ENCODE data around the gene PRKCQ.

Gene PRKCQ

DNA sequence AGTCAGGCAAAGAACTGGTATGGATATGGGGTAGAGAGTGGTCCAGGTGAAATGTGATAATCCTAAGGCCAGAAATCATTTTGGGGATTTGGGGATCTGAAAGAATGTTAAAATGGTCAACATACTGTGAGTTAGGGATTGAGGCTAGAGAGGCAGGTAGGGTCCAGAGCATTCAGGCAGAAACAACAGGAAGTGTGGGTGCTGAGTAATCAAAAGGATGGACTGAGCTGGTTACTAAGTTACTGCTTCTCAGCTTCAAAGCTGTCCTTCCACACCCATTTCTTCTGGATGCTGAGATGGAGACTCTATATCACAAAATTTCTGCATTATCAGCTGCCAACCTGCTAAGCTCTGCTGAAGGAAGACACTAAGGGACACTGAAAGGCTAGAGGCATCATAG lies 30.6 kb upstream of the PRKCQ start:
- no peaks in the 10 kb centered on the region for H3K27me3 ChIP-seq (ENCODE audit: control insufficient read depth in 1 of 2, insufficient read depth in 2 of 2, low read length in 2 of 2)
- H3K27ac ChIP-seq (ENCODE audit: low read depth, low read length), result no peak overlapping the region
- H3K4me1 ChIP-seq (ENCODE audit: control insufficient read depth in 1 of 2, insufficient read depth in 2 of 2, low read length in 2 of 2), result no peaks in the 10 kb centered on the region
- peaks cover 0 to 2% of the 10 kb centered on the region in 2 donors for H3K9me3 ChIP-seq (ENCODE audit: control insufficient read depth in 1 of 2, low read length in 2 of 2)
- H3K9ac ChIP-seq (ENCODE audit: low read depth in 1 of 2, low read length in 2 of 2), result no peak overlapping the region
- H3K36me3 ChIP-seq (ENCODE audit: control insufficient read depth in 1 of 2, insufficient read depth in 2 of 2, low read length in 2 of 2), result no peaks in the 10 kb centered on the region
- no peak overlapping the region for H3K4me3 ChIP-seq (ENCODE audit: low read depth in 1 of 2, low read length in 2 of 2)

DNA sequence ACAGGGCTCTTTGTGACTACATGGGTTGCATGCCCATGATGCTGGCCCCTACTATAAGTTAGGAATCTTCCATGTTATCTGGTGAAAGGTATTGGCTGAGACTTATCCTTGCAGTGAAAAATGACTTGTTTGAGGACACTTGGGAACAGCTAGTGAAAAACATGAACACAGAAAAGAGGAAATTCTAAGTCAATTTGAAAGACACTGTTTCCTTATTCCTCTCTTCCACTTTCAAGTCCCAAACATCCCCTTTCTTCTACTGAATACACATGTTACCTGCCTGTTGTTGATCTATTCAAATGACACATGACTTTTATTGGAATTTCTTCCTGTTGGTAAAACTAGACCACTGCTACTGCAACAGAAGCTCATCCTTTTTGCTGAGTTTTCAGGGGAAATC lies 29.5 kb upstream of the PRKCQ start:
- Histone ChIP-seq H3K9ac (ENCODE audit: low read depth in 1 of 2, low read length in 2 of 2) (no peak overlapping the region), H3K4me1 (ENCODE audit: control insufficient read depth in 1 of 2, insufficient read depth in 2 of 2, low read length in 2 of 2) (no peaks in the 10 kb centered on the region), H3K4me3 (ENCODE audit: low read depth in 1 of 2, low read length in 2 of 2) (no peak overlapping the region), H3K27ac (ENCODE audit: low read depth, low read length) (no peak overlapping the region), H3K27me3 (ENCODE audit: control insufficient read depth in 1 of 2, insufficient read depth in 2 of 2, low read length in 2 of 2) (no peaks in the 10 kb centered on the region), H3K9me3 (ENCODE audit: control insufficient read depth in 1 of 2, low read length in 2 of 2) (peaks cover 0 to 2% of the 10 kb centered on the region in 2 donors), H3K36me3 (ENCODE audit: control insufficient read depth in 1 of 2, insufficient read depth in 2 of 2, low read length in 2 of 2) (no peaks in the 10 kb centered on the region)

DNA sequence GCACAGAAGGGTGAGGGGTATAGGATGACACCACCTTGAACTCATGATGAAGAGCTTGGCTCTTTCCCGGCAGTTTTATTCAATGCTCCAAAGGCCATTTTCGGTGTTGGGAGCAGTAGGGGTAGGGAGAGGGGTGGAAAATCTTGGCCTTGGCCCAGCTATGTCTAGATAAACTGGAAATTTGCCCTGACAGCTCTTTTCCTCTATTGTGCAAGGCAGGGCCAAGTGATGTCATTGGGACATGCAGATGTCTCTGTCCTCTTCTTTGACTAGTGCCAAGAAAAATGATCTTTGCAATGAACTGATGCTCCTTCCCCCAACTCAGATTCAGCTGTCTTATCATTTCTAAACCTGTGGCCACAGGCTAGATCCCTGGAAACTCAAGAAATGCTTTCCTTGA lies 27.7 kb upstream of the PRKCQ start:
- no peak overlapping the region for H3K9ac ChIP-seq (ENCODE audit: low read depth in 1 of 2, low read length in 2 of 2)
- no peaks in the 10 kb centered on the region for H3K9me3 ChIP-seq (ENCODE audit: control insufficient read depth in 1 of 2, low read length in 2 of 2)
- H3K4me3 ChIP-seq (ENCODE audit: low read depth in 1 of 2, low read length in 2 of 2), result no peak overlapping the region
- H3K4me1 ChIP-seq (ENCODE audit: control insufficient read depth in 1 of 2, insufficient read depth in 2 of 2, low read length in 2 of 2), result no peaks in the 10 kb centered on the region
- H3K27ac ChIP-seq (ENCODE audit: low read depth, low read length), result no peak overlapping the region
- no peaks in the 10 kb centered on the region for H3K36me3 ChIP-seq (ENCODE audit: control insufficient read depth in 1 of 2, insufficient read depth in 2 of 2, low read length in 2 of 2)
- no peaks in the 10 kb centered on the region for H3K27me3 ChIP-seq (ENCODE audit: control insufficient read depth in 1 of 2, insufficient read depth in 2 of 2, low read length in 2 of 2)

DNA sequence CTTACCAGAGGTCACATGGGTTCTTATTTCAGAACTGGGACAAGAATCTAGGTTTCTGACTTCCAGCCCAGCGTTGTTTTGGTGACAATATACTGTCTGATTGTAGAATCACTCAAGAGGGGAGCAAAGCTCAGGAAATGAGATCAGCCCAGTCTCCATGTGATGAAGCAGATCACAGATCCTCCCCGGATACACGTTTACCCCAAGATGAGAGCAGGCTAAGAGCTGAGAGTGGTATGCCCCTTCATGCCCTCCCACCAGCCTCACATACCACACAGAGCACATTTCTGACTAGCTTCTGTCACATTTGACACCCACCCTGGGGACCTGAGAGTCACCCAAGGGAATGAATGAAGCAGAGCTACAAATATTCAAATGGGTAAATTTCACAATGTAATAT lies 27.1 kb upstream of the PRKCQ start:
- Histone ChIP-seq H3K4me1 (ENCODE audit: control insufficient read depth in 1 of 2, insufficient read depth in 2 of 2, low read length in 2 of 2) (no peaks in the 10 kb centered on the region), H3K27ac (ENCODE audit: low read depth, low read length) (no peak overlapping the region)

DNA sequence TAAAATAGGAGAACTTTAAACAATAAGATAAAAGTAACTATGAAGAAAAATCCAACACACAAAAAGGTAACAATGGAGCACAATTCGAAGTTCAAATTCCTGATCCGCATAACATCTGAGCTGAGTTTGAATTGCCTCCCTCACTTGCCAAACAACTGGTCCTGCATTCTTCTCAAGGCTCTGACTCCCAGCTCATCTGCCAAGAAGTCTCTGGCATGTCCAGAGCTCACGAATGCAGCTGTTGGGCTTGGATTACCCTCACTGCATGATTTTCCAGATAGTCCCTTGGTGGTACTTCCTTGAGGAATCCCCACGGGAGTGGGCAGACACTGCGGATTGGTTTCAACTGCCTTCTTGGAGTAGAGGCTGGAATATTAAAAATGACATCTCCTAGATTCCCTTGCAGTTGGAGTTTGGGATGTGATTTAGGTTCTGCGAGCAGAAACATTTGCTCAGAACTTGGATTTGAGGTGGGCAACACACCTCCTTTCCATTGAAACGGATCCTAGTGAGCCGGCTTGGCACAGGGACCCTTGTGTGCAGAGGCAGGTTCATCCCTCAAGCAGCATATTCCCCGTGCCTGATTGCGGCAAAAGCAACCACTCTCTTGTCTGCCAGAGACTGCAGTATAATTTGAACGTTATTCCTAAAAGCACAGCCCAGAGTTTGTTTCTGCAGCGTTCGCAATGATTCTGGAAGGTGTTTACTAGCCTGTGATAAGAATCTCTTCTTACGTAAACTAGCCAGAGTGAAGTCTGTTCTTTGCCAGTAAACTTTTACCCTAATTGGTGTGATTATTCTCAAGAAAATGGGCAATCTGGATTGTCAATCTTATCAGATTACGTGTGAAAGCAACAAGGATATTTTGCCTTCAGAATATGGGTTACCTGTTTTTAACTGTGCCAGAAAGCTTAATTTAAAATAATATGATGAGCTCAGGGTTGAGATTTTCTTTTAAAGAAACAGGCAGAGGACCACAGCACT lies 23.4 kb upstream of the PRKCQ start:
- no peak overlapping the region for H3K27ac ChIP-seq (ENCODE audit: low read depth, low read length)
- no peaks in the 10 kb centered on the region for H3K36me3 ChIP-seq (ENCODE audit: control insufficient read depth in 1 of 2, insufficient read depth in 2 of 2, low read length in 2 of 2)
- H3K9ac ChIP-seq (ENCODE audit: low read depth in 1 of 2, low read length in 2 of 2), result no peak overlapping the region
- H3K9me3 ChIP-seq (ENCODE audit: control insufficient read depth in 1 of 2, low read length in 2 of 2), result no peaks in the 10 kb centered on the region
- H3K4me3 ChIP-seq (ENCODE audit: low read depth in 1 of 2, low read length in 2 of 2), result no peak overlapping the region
- H3K4me1 ChIP-seq (ENCODE audit: control insufficient read depth in 1 of 2, insufficient read depth in 2 of 2, low read length in 2 of 2), result no peaks in the 10 kb centered on the region
- H3K27me3 ChIP-seq (ENCODE audit: control insufficient read depth in 1 of 2, insufficient read depth in 2 of 2, low read length in 2 of 2), result no peaks in the 10 kb centered on the region

More for the DNA sequence above, 27.1 kb upstream of the PRKCQ start:
- Histone ChIP-seq H3K36me3 (ENCODE audit: control insufficient read depth in 1 of 2, insufficient read depth in 2 of 2, low read length in 2 of 2) (no peaks in the 10 kb centered on the region), H3K9me3 (ENCODE audit: control insufficient read depth in 1 of 2, low read length in 2 of 2) (no peaks in the 10 kb centered on the region), H3K4me3 (ENCODE audit: low read depth in 1 of 2, low read length in 2 of 2) (no peak overlapping the region), H3K27me3 (ENCODE audit: control insufficient read depth in 1 of 2, insufficient read depth in 2 of 2, low read length in 2 of 2) (no peaks in the 10 kb centered on the region), H3K9ac (ENCODE audit: low read depth in 1 of 2, low read length in 2 of 2) (no peak overlapping the region)

DNA sequence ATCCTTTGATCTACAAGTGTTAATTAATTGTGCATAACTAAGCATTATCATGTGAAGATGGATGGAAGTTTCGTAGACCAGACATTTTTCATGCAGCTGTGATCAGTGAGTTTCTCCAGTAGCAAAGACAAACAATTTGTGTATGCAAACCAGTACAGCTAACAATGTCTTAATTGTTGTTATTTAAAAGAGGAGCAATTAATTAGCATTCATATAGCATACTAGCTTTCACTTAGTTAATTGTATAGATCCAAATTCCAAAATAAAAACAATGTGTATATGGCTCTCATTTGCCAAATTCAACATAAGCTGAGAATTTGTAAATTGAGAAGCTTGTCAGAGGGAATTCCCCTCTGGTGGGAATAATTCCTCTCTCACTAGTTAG lies 22.6 kb upstream of the PRKCQ start:
- Histone ChIP-seq H3K27me3 (ENCODE audit: control insufficient read depth in 1 of 2, insufficient read depth in 2 of 2, low read length in 2 of 2) (no peaks in the 10 kb centered on the region), H3K36me3 (ENCODE audit: control insufficient read depth in 1 of 2, insufficient read depth in 2 of 2, low read length in 2 of 2) (no peaks in the 10 kb centered on the region), H3K9ac (ENCODE audit: low read depth in 1 of 2, low read length in 2 of 2) (no peak overlapping the region), H3K27ac (ENCODE audit: low read depth, low read length) (no peak overlapping the region), H3K4me3 (ENCODE audit: low read depth in 1 of 2, low read length in 2 of 2) (no peak overlapping the region), H3K4me1 (ENCODE audit: control insufficient read depth in 1 of 2, insufficient read depth in 2 of 2, low read length in 2 of 2) (no peaks in the 10 kb centered on the region), H3K9me3 (ENCODE audit: control insufficient read depth in 1 of 2, low read length in 2 of 2) (no peaks in the 10 kb centered on the region)

DNA sequence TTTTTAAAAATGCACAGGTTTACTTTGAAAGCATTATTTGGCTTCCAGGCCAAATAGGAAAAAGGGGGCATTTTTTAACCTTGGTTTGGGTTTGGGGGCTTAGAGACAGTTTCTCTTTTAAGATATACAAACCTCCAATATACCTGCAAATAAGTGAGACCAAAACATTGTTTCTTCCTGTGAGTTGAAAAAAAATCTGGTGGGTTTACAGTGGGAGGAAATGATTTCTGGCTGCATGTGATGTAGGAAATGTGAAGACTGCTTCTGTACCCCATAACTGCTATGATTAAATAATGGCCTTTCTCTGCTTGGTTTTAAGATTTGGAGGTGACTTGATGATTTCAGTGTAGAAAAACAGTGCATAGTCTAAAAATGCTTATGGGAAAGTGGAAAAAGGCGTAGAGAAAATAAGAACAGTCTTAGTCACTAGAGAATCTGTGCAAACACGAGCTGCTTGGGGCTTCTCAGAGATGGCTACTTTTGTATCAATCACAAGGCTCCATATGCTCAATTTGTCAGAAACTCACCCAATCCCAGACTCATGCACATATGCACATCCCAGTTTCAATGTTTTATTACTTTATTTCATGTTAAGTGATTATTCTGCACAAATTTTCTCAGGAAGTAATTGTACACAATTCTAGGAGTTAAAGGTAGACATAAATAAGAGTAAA lies 22.1 kb upstream of the PRKCQ start:
- Histone ChIP-seq H3K27me3 (ENCODE audit: control insufficient read depth in 1 of 2, insufficient read depth in 2 of 2, low read length in 2 of 2) (no peaks in the 10 kb centered on the region), H3K4me1 (ENCODE audit: control insufficient read depth in 1 of 2, insufficient read depth in 2 of 2, low read length in 2 of 2) (no peaks in the 10 kb centered on the region), H3K36me3 (ENCODE audit: control insufficient read depth in 1 of 2, insufficient read depth in 2 of 2, low read length in 2 of 2) (no peaks in the 10 kb centered on the region), H3K27ac (ENCODE audit: low read depth, low read length) (no peak overlapping the region), H3K9ac (ENCODE audit: low read depth in 1 of 2, low read length in 2 of 2) (no peak overlapping the region), H3K9me3 (ENCODE audit: control insufficient read depth in 1 of 2, low read length in 2 of 2) (no peaks in the 10 kb centered on the region), H3K4me3 (ENCODE audit: low read depth in 1 of 2, low read length in 2 of 2) (no peak overlapping the region)

- H3K4me3 ChIP-seq (ENCODE audit: low read depth in 1 of 2, low read length in 2 of 2), result no peak overlapping the region
- H3K27ac ChIP-seq (ENCODE audit: low read depth, low read length), result no peak overlapping the region
- no peaks in the 10 kb centered on the region for H3K27me3 ChIP-seq (ENCODE audit: control insufficient read depth in 1 of 2, insufficient read depth in 2 of 2, low read length in 2 of 2)
- H3K4me1 ChIP-seq (ENCODE audit: control insufficient read depth in 1 of 2, insufficient read depth in 2 of 2, low read length in 2 of 2), result no peaks in the 10 kb centered on the region
- no peaks in the 10 kb centered on the region for H3K9me3 ChIP-seq (ENCODE audit: control insufficient read depth in 1 of 2, low read length in 2 of 2)
- H3K9ac ChIP-seq (ENCODE audit: low read depth in 1 of 2, low read length in 2 of 2), result no peak overlapping the region
- no peaks in the 10 kb centered on the region for H3K36me3 ChIP-seq (ENCODE audit: control insufficient read depth in 1 of 2, insufficient read depth in 2 of 2, low read length in 2 of 2)
Observed at GRCh38 chr10:6601246-6601805, 21.2 kb upstream of the PRKCQ start.

GRCh38 chr10:6600224-6600987 lies 20.3 kb upstream of the PRKCQ start:
- Histone ChIP-seq H3K4me1 (ENCODE audit: control insufficient read depth in 1 of 2, insufficient read depth in 2 of 2, low read length in 2 of 2) (no peaks in the 10 kb centered on the region), H3K9me3 (ENCODE audit: control insufficient read depth in 1 of 2, low read length in 2 of 2) (no peaks in the 10 kb centered on the region), H3K4me3 (ENCODE audit: low read depth in 1 of 2, low read length in 2 of 2) (no peak overlapping the region), H3K27me3 (ENCODE audit: control insufficient read depth in 1 of 2, insufficient read depth in 2 of 2, low read length in 2 of 2) (no peaks in the 10 kb centered on the region), H3K36me3 (ENCODE audit: control insufficient read depth in 1 of 2, insufficient read depth in 2 of 2, low read length in 2 of 2) (no peaks in the 10 kb centered on the region), H3K27ac (ENCODE audit: low read depth, low read length) (no peak overlapping the region), H3K9ac (ENCODE audit: low read depth in 1 of 2, low read length in 2 of 2) (no peak overlapping the region)
